Measurements from ENCODE around the gene PSPH. TPM values are rescaled to one million over a fixed set of nuclear protein-coding genes. Genes with fewer than 3 reads are reported as not detected.
"Not testable (repeated sequence)": the region's sequence is repeated elsewhere in the genome, so short reads cannot be mapped to it uniquely, and the experiment has no call there.

Gene PSPH
- total RNA-seq, 1 donor from 2014 or later: 9.0 TPM

GRCh38 chr7:56040730-56041129 lies 10.5 kb downstream of the PSPH start:
- Mint-ChIP-seq H3K4me1 (no peaks in the 10 kb centered on the region), H3K9me3 (no peaks in the 10 kb centered on the region), H3K27me3 (no peaks in the 10 kb centered on the region), H3K36me3 (ENCODE audit: low read depth) (peaks cover 2% of the 10 kb centered on the region), H3K4me3 (no peak overlapping the region), H3K27ac (no peak overlapping the region)
- TF ChIP-seq CTCF (IDR thresholded peaks at IDR 0.05): no peak
- ChIA-PET POLR2A (interaction anchor here (0.6 kb wide), 1 partner anchor 1445 kb away, joined by 3 read pairs; no protein-coding TSS in a partner anchor), CTCF (no interaction called here)
- DNase-seq (no peak), ATAC-seq (ENCODE audit: low read depth) (no peak)
- intact Hi-C loops (cut with micrococcal nuclease): no loop called here

GRCh38 chr7:56033671-56034432 lies 17.4 kb downstream of the PSPH start:
- H3K4me1 Mint-ChIP-seq: peaks cover 4% of the 10 kb centered on the region
- intact Hi-C loops (cut with micrococcal nuclease): loop anchor here (1.0 to 5.0 kb wide), 3 partner anchors 17 to 82 kb away; partner anchors contain the start of genes CCT6A, MRPS17, PSPH and SUMF2
- H3K4me3 Mint-ChIP-seq: peak overlapping the region; percentile 84
- TF ChIP-seq CTCF (IDR thresholded peaks at IDR 0.05): no peak
- ChIA-PET POLR2A (interaction anchor here (1.2 to 1.8 kb wide), 2 partner anchors 17 to 72 kb away, joined by 3 to 14 read pairs; partner anchors contain the start of genes CCT6A, CHCHD2 and PSPH), CTCF (interaction anchor here (1.2 kb wide), 1 partner anchor 18 kb away, joined by 4 read pairs; no protein-coding TSS in a partner anchor)
- H3K9me3 Mint-ChIP-seq: no peaks in the 10 kb centered on the region
- H3K27ac Mint-ChIP-seq: peak overlapping the region; percentile 68
- DNase-seq: peak; percentile 66
- H3K36me3 Mint-ChIP-seq (ENCODE audit: low read depth): peaks cover 2% of the 10 kb centered on the region
- H3K27me3 Mint-ChIP-seq: no peaks in the 10 kb centered on the region
- ATAC-seq (ENCODE audit: low read depth): peak; percentile 98

- ATAC-seq (ENCODE audit: low read depth); CTCF ChIA-PET; H3K27me3 Mint-ChIP-seq; H3K9me3 Mint-ChIP-seq; H3K4me1 Mint-ChIP-seq; H3K27ac Mint-ChIP-seq; H3K36me3 Mint-ChIP-seq (ENCODE audit: low read depth); H3K4me3 Mint-ChIP-seq; DNase-seq: not testable (repeated sequence)
- POLR2A ChIA-PET: interaction anchor here (0.7 kb wide), 2 partner anchors 32 to 619 kb away, joined by 5 to 9 read pairs; no protein-coding TSS in a partner anchor
- intact Hi-C loops (cut with micrococcal nuclease): loop anchor here (5.0 kb wide), 1 partner anchor 80 kb away; the partner anchor contains the start of gene MRPS17
Observed at GRCh38 chr7:56032578-56032977, 18.7 kb downstream of the PSPH start.

GRCh38 chr7:56031556-56031955 lies 19.7 kb downstream of the PSPH start:
- H3K27ac Mint-ChIP-seq; ATAC-seq (ENCODE audit: low read depth); H3K9me3 Mint-ChIP-seq; H3K4me3 Mint-ChIP-seq; DNase-seq; CTCF ChIA-PET; H3K36me3 Mint-ChIP-seq (ENCODE audit: low read depth); H3K27me3 Mint-ChIP-seq; POLR2A ChIA-PET; H3K4me1 Mint-ChIP-seq: not testable (repeated sequence)
- intact Hi-C loops (cut with micrococcal nuclease): loop anchor here (5.0 kb wide), 1 partner anchor 79 kb away; the partner anchor contains the start of gene MRPS17

- H3K27ac Mint-ChIP-seq: no peak overlapping the region
- no peaks in the 10 kb centered on the region for H3K27me3 Mint-ChIP-seq
- H3K36me3 Mint-ChIP-seq (ENCODE audit: low read depth): peaks cover 2% of the 10 kb centered on the region
- H3K4me3 Mint-ChIP-seq: no peak overlapping the region
- peaks cover 4% of the 10 kb centered on the region for H3K4me1 Mint-ChIP-seq
- ChIA-PET CTCF (no interaction called here), POLR2A (no interaction called here)
- DNase-seq (no peak), ATAC-seq (ENCODE audit: low read depth) (no peak)
- no peak for TF ChIP-seq CTCF (IDR thresholded peaks at IDR 0.05)
- H3K9me3 Mint-ChIP-seq: no peaks in the 10 kb centered on the region
- intact Hi-C loops (cut with micrococcal nuclease): loop anchor here (5.0 kb wide), 1 partner anchor 78 kb away; the partner anchor contains the start of gene MRPS17
Observed at GRCh38 chr7:56030340-56030739, 20.9 kb downstream of the PSPH start.

GRCh38 chr7:56028942-56029630 lies 22.2 kb downstream of the PSPH start:
- ATAC-seq (ENCODE audit: low read depth): no peak
- ChIA-PET CTCF (no interaction called here), POLR2A (no interaction called here)
- Mint-ChIP-seq H3K9me3 (no peaks in the 10 kb centered on the region), H3K27me3 (no peaks in the 10 kb centered on the region), H3K27ac (no peak overlapping the region), H3K36me3 (ENCODE audit: low read depth) (peaks cover 2% of the 10 kb centered on the region), H3K4me1 (peaks cover 4% of the 10 kb centered on the region), H3K4me3 (no peak overlapping the region)
- no peak for TF ChIP-seq CTCF (IDR thresholded peaks at IDR 0.05)
- DNase-seq: no peak
- intact Hi-C loops (cut with micrococcal nuclease): no loop called here

Measured in activated B cell treated with CpG ODN at 0.5 μM for 24 hours (primary cell).